ENCODE measurements around the gene EXOSC9.

- TF ChIP-seq YY1 (IDR thresholded peaks at IDR 0.05; ENCODE audit: insufficient read depth, insufficient read length) (no peak), ZNF274 (IDR thresholded peaks at IDR 0.05; ENCODE audit: low read depth, low read length) (no peak), SUZ12 (IDR thresholded peaks at IDR 0.05; ENCODE audit: extremely low read depth, insufficient read depth, insufficient read length) (no peak)
Observed at GRCh38 chr4:121800638-121800960, 524 bp upstream of the EXOSC9 start.

Data from NT2/D1 (cell line).